ENCODE data around the gene ZNF525. TPM values are rescaled to one million over a fixed set of nuclear protein-coding genes. Genes with fewer than 3 reads are reported as not detected.

Gene ZNF525
- total and polyA plus RNA-seq, 4 donors: 1.1 to 5.2 (median 1.4) TPM

DNA sequence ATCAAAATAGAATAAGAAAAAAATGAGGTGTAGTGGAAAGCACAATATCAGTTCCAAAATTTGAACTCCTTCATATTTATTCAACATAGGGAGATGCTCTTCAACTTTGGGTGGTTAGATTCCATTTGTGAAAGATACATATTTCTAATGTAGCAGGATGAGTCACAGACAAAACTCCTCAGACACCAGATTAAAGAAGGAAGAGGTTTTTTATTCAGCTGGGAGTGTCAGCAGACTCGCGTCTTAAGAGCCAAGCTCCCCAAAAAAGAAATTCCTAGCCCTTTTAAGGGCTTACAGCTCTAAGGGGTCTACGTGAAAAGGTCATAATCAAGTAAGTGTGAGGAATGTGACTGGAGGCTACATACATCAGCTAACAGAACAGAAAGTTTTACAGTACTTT is 22.7 kb downstream of the ZNF525 start:
- no peaks in the 10 kb centered on the region for H3K27me3 ChIP-seq (ENCODE audit: control insufficient read depth in 4 of 4, insufficient read depth in 4 of 4, low read length in 3 of 4)
- no peaks in the 10 kb centered on the region for H3K4me1 ChIP-seq (ENCODE audit: control insufficient read depth in 4 of 4, insufficient read depth in 4 of 4, low read length in 3 of 4)
- H3K27ac ChIP-seq (ENCODE audit: low read depth in 1 of 2, low read length in 2 of 2): no peak overlapping the region
- H3K36me3 ChIP-seq (ENCODE audit: control insufficient read depth in 4 of 4, insufficient read depth in 3 of 4, low read depth in 1 of 4, low read length in 3 of 4): peaks cover 0 to 2% (median 0%) of the 10 kb centered on the region in 4 donors
- DNase-seq (ENCODE audit: low spot score): no peak
- no peak overlapping the region for H3K9ac ChIP-seq (ENCODE audit: low read depth in 1 of 2, low read length in 2 of 2)
- H3K9me3 ChIP-seq (ENCODE audit: control insufficient read depth in 4 of 4, low read length in 3 of 4): peaks cover 24 to 62% (median 34%) of the 10 kb centered on the region in 4 donors
- no peak for TF ChIP-seq HNF4A (conservative IDR thresholded peaks at IDR 0.05)
- TF ChIP-seq, protein P1, sequence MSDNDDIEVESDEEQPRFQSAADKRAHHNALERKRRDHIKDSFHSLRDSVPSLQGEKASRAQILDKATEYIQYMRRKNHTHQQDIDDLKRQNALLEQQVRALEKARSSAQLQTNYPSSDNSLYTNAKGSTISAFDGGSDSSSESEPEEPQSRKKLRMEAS (IDR thresholded peaks at IDR 0.05): no peak
- WGBS: 89% methylated on average over 3 of the region's 3 CpGs
- no peak overlapping the region for H3K4me3 ChIP-seq (ENCODE audit: low read depth in 1 of 3, low read length in 3 of 3)

DNA sequence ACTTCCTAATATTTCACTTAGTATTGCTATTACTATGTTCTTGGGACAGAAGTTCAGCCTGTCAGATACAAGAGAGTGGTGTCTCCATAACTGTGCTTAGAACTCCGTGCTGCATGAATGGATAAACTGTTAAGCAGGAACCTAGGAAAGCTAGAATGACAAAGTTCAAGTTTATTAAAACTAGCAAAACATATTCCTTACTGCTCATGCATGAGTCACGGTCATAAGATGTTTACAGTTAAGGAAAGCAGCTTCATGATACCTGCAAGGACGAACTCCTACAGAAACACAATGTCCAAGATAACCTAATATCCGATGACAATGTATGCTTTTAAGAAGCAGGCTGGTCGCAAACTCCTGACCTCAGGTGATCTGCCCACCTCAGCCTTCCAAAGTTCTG is 23.4 kb downstream of the ZNF525 start:
- peaks cover 22 to 56% (median 28%) of the 10 kb centered on the region in 4 donors for H3K9me3 ChIP-seq (ENCODE audit: control insufficient read depth in 4 of 4, low read length in 3 of 4)
- TF ChIP-seq JUND (IDR thresholded peaks at IDR 0.05): no peak
- TF ChIP-seq YY1 (IDR thresholded peaks at IDR 0.05): no peak
- no peak for TF ChIP-seq TAF1 (conservative IDR thresholded peaks at IDR 0.05)
- no peak for TF ChIP-seq RXRA (IDR thresholded peaks at IDR 0.05)
- no peak for TF ChIP-seq NR2F2 (IDR thresholded peaks at IDR 0.05)
- no peak for TF ChIP-seq RAD21 (IDR thresholded peaks at IDR 0.05)
- no peak for TF ChIP-seq ZBTB33 (IDR thresholded peaks at IDR 0.05)
- no peak for TF ChIP-seq HNF4A (conservative IDR thresholded peaks at IDR 0.05)
- TF ChIP-seq SP1 (IDR thresholded peaks at IDR 0.05): no peak
- TF ChIP-seq, protein P2, sequence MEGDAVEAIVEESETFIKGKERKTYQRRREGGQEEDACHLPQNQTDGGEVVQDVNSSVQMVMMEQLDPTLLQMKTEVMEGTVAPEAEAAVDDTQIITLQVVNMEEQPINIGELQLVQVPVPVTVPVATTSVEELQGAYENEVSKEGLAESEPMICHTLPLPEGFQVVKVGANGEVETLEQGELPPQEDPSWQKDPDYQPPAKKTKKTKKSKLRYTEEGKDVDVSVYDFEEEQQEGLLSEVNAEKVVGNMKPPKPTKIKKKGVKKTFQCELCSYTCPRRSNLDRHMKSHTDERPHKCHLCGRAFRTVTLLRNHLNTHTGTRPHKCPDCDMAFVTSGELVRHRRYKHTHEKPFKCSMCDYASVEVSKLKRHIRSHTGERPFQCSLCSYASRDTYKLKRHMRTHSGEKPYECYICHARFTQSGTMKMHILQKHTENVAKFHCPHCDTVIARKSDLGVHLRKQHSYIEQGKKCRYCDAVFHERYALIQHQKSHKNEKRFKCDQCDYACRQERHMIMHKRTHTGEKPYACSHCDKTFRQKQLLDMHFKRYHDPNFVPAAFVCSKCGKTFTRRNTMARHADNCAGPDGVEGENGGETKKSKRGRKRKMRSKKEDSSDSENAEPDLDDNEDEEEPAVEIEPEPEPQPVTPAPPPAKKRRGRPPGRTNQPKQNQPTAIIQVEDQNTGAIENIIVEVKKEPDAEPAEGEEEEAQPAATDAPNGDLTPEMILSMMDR (IDR thresholded peaks at IDR 0.05; ENCODE audit: low read depth, low read length, missing input control): no peak
- no peak for TF ChIP-seq FOXA1 (IDR thresholded peaks at IDR 0.05)
- no peak for TF ChIP-seq FOXA2 (IDR thresholded peaks at IDR 0.05)
- no peak for TF ChIP-seq ATF3 (IDR thresholded peaks at IDR 0.05)
- TF ChIP-seq, protein P1 (IDR thresholded peaks at IDR 0.05): no peak
- TF ChIP-seq HNF4G (IDR thresholded peaks at IDR 0.05): no peak
- TF ChIP-seq EGR1 (IDR thresholded peaks at IDR 0.05; ENCODE audit: low read depth in 2 of 2): no peak
- no peak for TF ChIP-seq GABPA (IDR thresholded peaks at IDR 0.05 in 1 of 2, conservative IDR thresholded peaks at IDR 0.05 in 1 of 2)

More for the DNA sequence above, 23.4 kb downstream of the ZNF525 start:
- H3K4me3 ChIP-seq (ENCODE audit: low read depth in 1 of 3, low read length in 3 of 3): no peak overlapping the region
- H3K27ac ChIP-seq (ENCODE audit: low read depth in 1 of 2, low read length in 2 of 2): no peak overlapping the region
- no peaks in the 10 kb centered on the region for H3K27me3 ChIP-seq (ENCODE audit: control insufficient read depth in 4 of 4, insufficient read depth in 4 of 4, low read length in 3 of 4)
- no peak for DNase-seq (ENCODE audit: low spot score)
- 89% methylated on average over 5 of the region's 5 CpGs for WGBS
- no peak overlapping the region for H3K9ac ChIP-seq (ENCODE audit: low read depth in 1 of 2, low read length in 2 of 2)
- H3K4me1 ChIP-seq (ENCODE audit: control insufficient read depth in 4 of 4, insufficient read depth in 4 of 4, low read length in 3 of 4): no peaks in the 10 kb centered on the region
- H3K36me3 ChIP-seq (ENCODE audit: control insufficient read depth in 4 of 4, insufficient read depth in 3 of 4, low read depth in 1 of 4, low read length in 3 of 4): peaks cover 0 to 2% (median 0%) of the 10 kb centered on the region in 4 donors

Measured in liver (tissue), 9 donors.